ENCODE measurements around the gene STARD9.
"Not testable (repeated sequence)": the region's sequence is repeated elsewhere in the genome, so short reads cannot be mapped to it uniquely, and the experiment has no call there.

The STARD9 gene

GRCh38 chr15:42575188-42576039, at the start of gene STARD9:
Gene STARD9 (plus strand): TSS chr15:42575606. CDS start chr15:42575716, 110 bp downstream.
- DNase-seq (ENCODE audit: low read depth) = peak; percentile 91

- DNase-seq (ENCODE audit: low read depth) = no peak
These were observed 46.4 kb upstream of the STARD9 start for GRCh38 chr15:42528970-42529369.

GRCh38 chr15:42533246-42533645, 42.2 kb upstream of the STARD9 start:
- no peak for DNase-seq (ENCODE audit: low read depth)

- no peak for DNase-seq (ENCODE audit: low read depth)
These were observed 30.4 kb upstream of the STARD9 start for GRCh38 chr15:42544853-42545629.

DNA sequence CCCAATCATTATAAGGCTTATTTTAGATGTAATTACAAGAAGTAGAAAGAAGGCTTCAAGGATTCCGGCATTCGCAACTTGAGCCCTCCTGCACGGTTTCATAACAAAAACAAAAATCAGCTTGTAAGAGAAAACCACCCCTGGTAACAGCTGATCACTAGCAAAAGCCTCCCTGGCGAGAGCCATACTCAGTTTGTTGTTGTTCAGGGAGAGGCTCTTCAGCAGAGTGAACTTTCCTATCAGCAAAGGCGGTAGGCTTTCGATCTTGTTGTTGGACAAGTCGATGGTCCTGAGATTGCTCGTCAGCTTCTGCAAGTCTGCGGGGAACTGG, 27.5 kb upstream of the STARD9 start:
- no peak for DNase-seq (ENCODE audit: low read depth)

DNA sequence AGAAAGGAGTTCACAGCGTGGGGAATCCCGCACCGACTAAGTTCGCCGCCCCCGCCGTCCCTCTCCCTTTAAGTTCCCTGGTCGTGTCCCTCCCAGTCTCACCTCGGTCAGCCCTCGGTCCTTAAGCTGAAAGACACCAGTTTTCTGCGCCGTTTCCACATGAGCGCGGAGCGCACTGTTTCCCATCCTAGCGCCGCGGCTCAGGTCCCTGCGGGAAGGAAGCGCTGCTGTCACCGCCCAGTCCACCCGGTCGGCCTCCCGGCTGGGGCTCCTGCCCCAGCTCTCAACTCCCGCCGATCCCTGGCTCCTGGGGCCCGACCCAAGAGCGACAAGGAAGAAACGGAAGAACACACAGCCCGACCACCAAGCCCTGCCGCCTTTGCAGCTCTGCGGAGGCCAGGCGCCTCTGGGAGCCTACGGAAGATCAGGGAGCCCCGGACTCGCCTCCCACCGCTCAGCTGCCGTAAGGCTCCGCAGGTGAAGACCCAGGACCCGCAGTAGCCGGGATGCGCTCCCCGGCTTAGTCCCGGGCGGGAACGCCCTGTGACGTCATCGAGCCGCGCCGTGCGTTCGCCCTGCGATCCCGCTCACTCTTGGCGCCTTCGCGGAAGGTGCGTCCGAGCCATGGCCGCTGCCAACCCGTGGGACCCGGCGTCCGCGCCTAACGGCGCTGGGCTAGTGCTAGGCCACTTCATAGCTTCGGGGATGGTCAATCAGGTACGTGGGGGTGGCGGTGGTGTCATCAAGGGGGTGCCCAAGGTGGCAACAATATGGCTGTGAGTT, 27.0 kb upstream of the STARD9 start, which contains the start of the genes HAUS2 and LRRC57:
Gene HAUS2, plus strand, starts transcription at position 590 of the 783 bp plus-strand sequence. Its CDS starts 35 bp downstream, at position 625.
Gene LRRC57, minus strand, starts transcription at position 545 of the 783 bp plus-strand sequence. Its CDS starts 359 bp downstream, at position 186.
- peak; percentile 53 for DNase-seq (ENCODE audit: low read depth)

DNA sequence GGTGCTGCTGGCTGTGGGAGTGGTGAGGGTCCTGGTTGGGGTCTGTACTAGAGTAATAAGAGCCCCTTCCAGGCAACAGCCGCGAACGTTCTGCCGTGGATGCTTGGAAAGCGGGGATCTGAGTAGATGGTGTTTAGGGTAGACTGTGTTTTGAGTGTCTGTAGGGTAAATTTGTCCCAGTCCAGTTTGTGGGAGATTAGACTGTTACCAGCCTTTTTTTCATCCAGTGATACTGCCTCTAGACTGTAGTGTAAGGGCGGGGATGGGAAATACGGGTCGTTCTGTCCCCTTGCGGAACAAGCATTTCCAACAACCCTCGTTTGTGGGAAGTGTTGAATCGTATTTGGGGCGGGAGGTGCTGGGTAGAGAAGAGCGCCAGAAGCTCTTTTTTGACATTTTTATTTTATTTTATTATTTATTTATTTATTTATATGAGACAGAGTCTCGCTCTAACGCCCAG, 26.3 kb upstream of the STARD9 start:
- no peak for DNase-seq (ENCODE audit: low read depth)

- no peak for DNase-seq (ENCODE audit: low read depth)
These were observed 25.5 kb upstream of the STARD9 start for GRCh38 chr15:42549741-42550392.

GRCh38 chr15:42553554-42553953, 21.9 kb upstream of the STARD9 start:
- DNase-seq (ENCODE audit: low read depth) = no peak

- DNase-seq (ENCODE audit: low read depth) = not testable (repeated sequence)
These were observed 18.7 kb upstream of the STARD9 start for GRCh38 chr15:42556550-42557207.

DNA sequence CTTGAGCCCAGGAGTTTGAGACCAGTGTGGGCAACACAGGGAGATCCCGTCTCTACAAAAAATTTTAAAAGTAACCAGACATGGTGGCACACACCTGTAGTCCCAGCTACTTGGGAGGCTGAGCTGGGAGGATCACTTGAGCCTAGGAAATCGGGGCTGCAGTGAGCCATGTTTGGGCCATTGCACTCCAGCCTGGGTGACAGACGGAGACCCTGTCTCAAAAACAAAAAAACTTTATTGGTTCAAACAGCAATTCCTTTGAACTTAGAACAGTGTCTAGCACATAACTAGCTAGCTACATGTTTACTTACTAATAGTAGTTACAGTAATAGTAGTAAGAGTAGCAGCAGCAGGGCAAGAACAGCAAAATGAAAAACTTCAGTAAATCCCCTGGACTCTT, 16.7 kb upstream of the STARD9 start:
- DNase-seq (ENCODE audit: low read depth) = no peak

DNA sequence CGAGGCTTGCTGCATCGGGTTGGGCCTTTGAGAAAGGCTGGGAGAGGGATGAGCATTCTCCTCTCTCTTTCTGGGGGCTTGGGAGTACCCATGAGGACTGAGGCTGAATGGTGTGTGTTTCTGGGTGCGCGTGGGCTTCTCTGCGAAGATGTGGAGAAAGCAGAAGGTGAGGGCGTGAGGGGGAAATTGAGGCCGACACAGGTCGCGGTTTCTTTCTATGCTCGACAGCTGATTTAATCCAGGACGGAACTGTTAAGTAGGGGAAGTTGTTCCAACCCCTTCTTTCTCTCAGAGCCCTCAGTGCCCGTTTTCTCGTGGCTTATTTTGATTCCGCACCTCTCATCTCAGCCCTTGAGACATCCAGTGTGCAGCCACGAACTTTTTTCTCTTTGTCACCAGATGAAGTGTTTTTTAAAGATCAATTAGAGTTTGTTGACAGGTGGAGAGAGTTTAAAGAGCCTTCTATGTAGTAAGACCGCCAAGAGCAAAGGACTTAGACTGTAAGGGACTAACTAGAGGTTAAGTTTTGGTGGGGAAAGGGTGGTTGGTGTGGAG, 711 bp downstream of the STARD9 start:
- DNase-seq (ENCODE audit: low read depth) = no peak

DNA sequence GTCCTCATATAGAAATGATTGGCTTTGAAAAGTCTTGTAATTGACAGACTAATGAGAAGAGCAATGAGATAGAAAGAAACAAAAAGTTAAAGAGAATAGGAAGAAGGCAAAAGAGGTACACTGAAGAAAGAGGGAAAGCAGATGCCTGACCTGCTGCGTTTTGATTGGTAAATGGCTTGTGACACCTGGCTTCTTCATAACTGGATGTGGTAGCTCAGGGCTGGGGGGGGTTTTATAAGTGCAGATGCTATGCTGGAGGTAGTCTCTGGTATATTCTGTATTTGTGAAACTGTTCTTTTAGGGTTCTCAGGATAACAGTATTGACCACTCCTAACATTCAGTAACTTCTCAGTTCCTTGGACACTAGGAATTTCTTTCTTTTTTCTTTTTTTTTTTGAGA, 1.4 kb downstream of the STARD9 start:
- no peak for DNase-seq (ENCODE audit: low read depth)

GRCh38 chr15:42577514-42578031, 2.2 kb downstream of the STARD9 start:
- DNase-seq (ENCODE audit: low read depth) = no peak

DNA sequence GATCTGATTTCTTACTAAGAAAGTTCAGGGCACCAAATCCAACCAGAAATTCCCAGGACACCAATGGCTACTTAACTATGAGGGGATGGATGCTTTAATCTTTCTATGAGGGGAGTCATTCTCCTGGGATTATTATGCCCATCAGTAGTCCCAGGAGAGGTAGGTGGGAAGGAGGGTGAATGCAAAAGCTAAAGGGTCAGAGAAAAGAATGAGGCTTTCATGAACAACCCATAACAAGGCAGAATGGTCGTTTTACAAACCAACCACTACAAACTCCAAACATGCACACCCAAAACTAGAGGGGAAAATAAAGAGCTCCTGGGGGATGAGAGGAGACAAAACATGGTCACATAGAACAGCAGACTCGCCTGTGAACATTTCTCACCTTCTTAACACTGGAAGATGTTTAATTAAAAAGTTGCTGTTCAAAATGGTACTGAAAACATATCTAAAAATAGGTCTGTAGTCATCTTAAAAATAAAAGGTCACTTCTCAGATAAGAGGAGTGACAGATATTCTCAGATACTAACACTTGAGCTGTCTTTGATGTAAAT, 3.7 kb downstream of the STARD9 start:
- DNase-seq (ENCODE audit: low read depth) = no peak

GRCh38 chr15:42581272-42581730, 5.9 kb downstream of the STARD9 start:
- no peak for DNase-seq (ENCODE audit: low read depth)

GRCh38 chr15:42582569-42583375, 7.4 kb downstream of the STARD9 start:
- DNase-seq (ENCODE audit: low read depth) = no peak

- DNase-seq (ENCODE audit: low read depth) = no peak
These were observed 8.8 kb downstream of the STARD9 start for GRCh38 chr15:42584031-42584765.
